MCF 10A (cell line): ENCODE results near the gene SLC35F4. TPM values are rescaled to one million over a fixed set of nuclear protein-coding genes. Genes with fewer than 3 reads are reported as not detected.

Source experiments
- BruUV-seq: library from RNA; stranded (reverse); fragments of 400-500 nt; replicated peaks from 2 replicates; lab custom pipeline; 2021; lab: Mats Ljungman, UMichigan
- CTCF ChIA-PET: fragments of 300-600 bp; sonication (Branson Sonifier 250); formaldehyde crosslinking; extraction: SDS; loops from one replicate; lab custom pipeline; 2021; ENCODE audit warnings: antibody characterized with exemption, inconsistent platforms; lab: Yijun Ruan, JAX
- POLR2A ChIA-PET: fragments of 300-600, 350-650 bp; sonication (Branson Sonifier 250); formaldehyde crosslinking; extraction: SDS; loops from one replicate; lab custom pipeline; 2020; ENCODE audit warnings: antibody characterized with exemption, inconsistent platforms; lab: Yijun Ruan, JAX
- DNase-seq: peaks from one replicate; pipeline ENCODE4 v3.0.0-alpha.2; 2018; ENCODE audit not compliant: unreplicated experiment
- H3K27ac Mint-ChIP-seq: one replicate; pipeline ENCODE4 v1.8.0; 2022; ENCODE audit warnings: mild to moderate bottlenecking, low read depth, mixed read lengths; ENCODE audit not compliant: unreplicated experiment
- H3K27me3 Mint-ChIP-seq: one replicate; pipeline ENCODE4 v1.8.0; 2022; ENCODE audit warnings: mixed read lengths; ENCODE audit not compliant: insufficient read depth, unreplicated experiment
- H3K36me3 Mint-ChIP-seq: one replicate; pipeline ENCODE4 v1.8.0; 2022; ENCODE audit warnings: mild to moderate bottlenecking, moderate library complexity, mixed read lengths; ENCODE audit not compliant: insufficient read depth, unreplicated experiment
- H3K4me1 Mint-ChIP-seq: one replicate; pipeline ENCODE4 v1.8.0; 2022; ENCODE audit warnings: mixed read lengths; ENCODE audit not compliant: insufficient read depth, unreplicated experiment
- H3K4me3 Mint-ChIP-seq: one replicate; pipeline ENCODE4 v1.8.0; 2022; ENCODE audit warnings: mild to moderate bottlenecking, moderate library complexity, mixed read lengths; ENCODE audit not compliant: unreplicated experiment
- H3K9me3 Mint-ChIP-seq: one replicate; pipeline ENCODE4 v1.8.0; 2022; ENCODE audit warnings: mixed read lengths; ENCODE audit not compliant: unreplicated experiment
- CTCF ChIP-seq: fragments of 200-600 bp; IDR thresholded peaks from one replicate; pipeline ENCODE4 v1.8.0; 2022; ENCODE audit warnings: antibody characterized with exemption, mild to moderate bottlenecking; ENCODE audit not compliant: unreplicated experiment
- intact Hi-C: fragments of 100-400 bp; cut with micrococcal nuclease; formaldehyde crosslinking; loops from 2 replicates; pipeline ENCODE4 v1.14.1; 2022
- total RNA-seq: library from RNA; stranded (reverse); gene quantifications from 2 replicates; pipeline ENCODE4 v1.2.3, GENCODE V29; 2022

Gene SLC35F4
- total RNA-seq, 1 experiment from 2014 or later, result not detected

- no peaks in the 10 kb centered on the region for H3K27me3 Mint-ChIP-seq
- H3K9me3 Mint-ChIP-seq, result no peaks in the 10 kb centered on the region
- no peaks in the 10 kb centered on the region for H3K36me3 Mint-ChIP-seq
- ChIA-PET POLR2A (no interaction called here), CTCF (no interaction called here)
- intact Hi-C loops, result no loop called here
- H3K4me1 Mint-ChIP-seq, result no peaks in the 10 kb centered on the region
- no TSS peak for BruUV-seq
- H3K27ac Mint-ChIP-seq, result no peak overlapping the region
- H3K4me3 Mint-ChIP-seq, result no peak overlapping the region
- no peak for TF ChIP-seq CTCF
- no peak for DNase-seq
These were observed 18.8 kb downstream of the SLC35F4 start for GRCh38 chr14:57847096-57847495.

- no TSS peak for BruUV-seq
- TF ChIP-seq CTCF, result no peak
- no peaks in the 10 kb centered on the region for H3K4me1 Mint-ChIP-seq
- H3K27me3 Mint-ChIP-seq, result no peaks in the 10 kb centered on the region
- no peaks in the 10 kb centered on the region for H3K36me3 Mint-ChIP-seq
- no peaks in the 10 kb centered on the region for H3K9me3 Mint-ChIP-seq
- ChIA-PET CTCF (no interaction called here), POLR2A (no interaction called here)
- no peak overlapping the region for H3K4me3 Mint-ChIP-seq
- DNase-seq, result no peak
- H3K27ac Mint-ChIP-seq, result no peak overlapping the region
- intact Hi-C loops, result no loop called here
These were observed 19.3 kb downstream of the SLC35F4 start for GRCh38 chr14:57846596-57846995.

GRCh38 chr14:57845802-57846531 lies 19.9 kb downstream of the SLC35F4 start:
- Mint-ChIP-seq H3K4me1 (no peaks in the 10 kb centered on the region), H3K4me3 (no peak overlapping the region), H3K27me3 (no peaks in the 10 kb centered on the region), H3K27ac (no peak overlapping the region), H3K36me3 (no peaks in the 10 kb centered on the region), H3K9me3 (no peaks in the 10 kb centered on the region)
- BruUV-seq, result no TSS peak
- CTCF ChIA-PET, result interaction anchor here (0.9 kb wide), 2 partner anchors 154 to 358 kb away, joined by 3 to 5 read pairs; no protein-coding TSS in a partner anchor
- intact Hi-C loops, result no loop called here
- TF ChIP-seq CTCF, result no peak
- POLR2A ChIA-PET, result interaction anchor here (0.6 kb wide), 1 partner anchor 319 kb away, joined by 3 read pairs; no protein-coding TSS in a partner anchor
- DNase-seq, result no peak

GRCh38 chr14:57845316-57845715 lies 20.6 kb downstream of the SLC35F4 start:
- intact Hi-C loops, result no loop called here
- no TSS peak for BruUV-seq
- no peak overlapping the region for H3K27ac Mint-ChIP-seq
- DNase-seq, result no peak
- no peaks in the 10 kb centered on the region for H3K27me3 Mint-ChIP-seq
- H3K4me1 Mint-ChIP-seq, result no peaks in the 10 kb centered on the region
- CTCF ChIA-PET, result interaction anchor here (0.9 kb wide), 2 partner anchors 153 to 358 kb away, joined by 3 to 5 read pairs; no protein-coding TSS in a partner anchor
- H3K9me3 Mint-ChIP-seq, result no peaks in the 10 kb centered on the region
- POLR2A ChIA-PET, result interaction anchor here (0.6 kb wide), 1 partner anchor 318 kb away, joined by 3 read pairs; no protein-coding TSS in a partner anchor
- H3K4me3 Mint-ChIP-seq, result no peak overlapping the region
- H3K36me3 Mint-ChIP-seq, result no peaks in the 10 kb centered on the region
- no peak for TF ChIP-seq CTCF
